Activated CD8-positive, alpha-beta memory T cell treated with anti-CD3 and anti-CD28 coated beads for 48 hours (primary cell): ENCODE results near the gene RFPL1.
"Not testable (repeated sequence)": the region's sequence is repeated elsewhere in the genome, so short reads cannot be mapped to it uniquely, and the experiment has no call there.

Experiments used
- DNase-seq, 3 experiments: peaks; one replicate each; pipeline ENCODE4 v3.0.0-alpha.2; 2020; ENCODE audit warnings: low read depth in 2 of 3, low spot score in 2 of 3

Gene RFPL1

DNA sequence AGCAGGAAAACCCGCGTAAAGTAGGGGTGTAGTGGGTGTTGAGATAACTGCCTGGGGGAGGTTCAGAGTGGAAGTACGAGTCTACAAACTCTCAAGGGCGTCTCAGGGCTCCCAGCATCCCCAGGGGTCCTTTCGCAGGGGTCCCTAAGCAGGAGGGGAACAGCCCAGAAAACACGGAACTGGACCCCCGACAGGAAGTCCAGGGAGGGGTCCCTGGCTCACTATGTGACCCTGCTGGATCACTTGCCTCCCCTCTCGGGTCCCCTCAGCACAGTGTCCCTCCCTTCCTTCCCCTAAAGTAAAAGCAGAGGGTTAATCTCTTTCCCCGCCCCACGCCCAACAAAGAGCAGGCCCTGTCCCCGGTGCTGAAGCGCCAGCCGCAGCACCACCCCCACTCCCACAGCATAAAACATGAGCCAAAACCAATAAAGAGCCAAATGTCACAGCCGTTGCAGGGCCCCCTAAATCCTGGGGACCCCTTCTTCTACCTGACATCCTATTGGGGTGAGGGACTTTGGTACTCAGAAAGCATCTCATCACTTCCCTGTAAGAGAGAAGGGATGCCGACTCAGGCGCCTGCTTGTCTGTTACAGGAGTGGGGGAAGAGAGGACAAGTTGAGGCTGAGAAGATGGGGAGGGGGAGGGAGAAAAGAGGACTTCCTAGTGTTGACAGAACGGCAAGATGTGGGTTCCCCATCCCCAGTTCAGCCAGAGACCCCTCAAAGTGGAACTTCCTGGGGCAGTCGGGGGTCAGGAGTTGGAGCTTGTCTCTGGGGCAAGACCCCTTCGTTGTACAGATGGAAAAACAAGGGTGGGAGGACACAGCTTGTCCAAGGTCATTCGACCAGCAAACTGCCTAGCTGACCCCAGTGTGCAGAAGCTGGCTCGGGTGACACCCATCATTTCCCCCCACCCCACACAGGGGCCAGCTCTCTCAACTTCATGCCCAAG lies 40.2 kb downstream of the RFPL1 start:
- no peak for DNase-seq

GRCh38 chr22:29479417-29480261 lies 41.3 kb downstream of the RFPL1 start, which contains the start of gene NEFH:
TSS of gene NEFH (plus strand) at chr22:29480218. CDS start at chr22:29480263, 45 bp downstream.
- no peak for DNase-seq

DNA sequence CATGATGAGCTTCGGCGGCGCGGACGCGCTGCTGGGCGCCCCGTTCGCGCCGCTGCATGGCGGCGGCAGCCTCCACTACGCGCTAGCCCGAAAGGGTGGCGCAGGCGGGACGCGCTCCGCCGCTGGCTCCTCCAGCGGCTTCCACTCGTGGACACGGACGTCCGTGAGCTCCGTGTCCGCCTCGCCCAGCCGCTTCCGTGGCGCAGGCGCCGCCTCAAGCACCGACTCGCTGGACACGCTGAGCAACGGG lies 41.8 kb downstream of the RFPL1 start:
- DNase-seq, result no peak

GRCh38 chr22:29480512-29481264 lies 42.3 kb downstream of the RFPL1 start:
- peak in 1 of 3 experiments; percentile 27 for DNase-seq

DNA sequence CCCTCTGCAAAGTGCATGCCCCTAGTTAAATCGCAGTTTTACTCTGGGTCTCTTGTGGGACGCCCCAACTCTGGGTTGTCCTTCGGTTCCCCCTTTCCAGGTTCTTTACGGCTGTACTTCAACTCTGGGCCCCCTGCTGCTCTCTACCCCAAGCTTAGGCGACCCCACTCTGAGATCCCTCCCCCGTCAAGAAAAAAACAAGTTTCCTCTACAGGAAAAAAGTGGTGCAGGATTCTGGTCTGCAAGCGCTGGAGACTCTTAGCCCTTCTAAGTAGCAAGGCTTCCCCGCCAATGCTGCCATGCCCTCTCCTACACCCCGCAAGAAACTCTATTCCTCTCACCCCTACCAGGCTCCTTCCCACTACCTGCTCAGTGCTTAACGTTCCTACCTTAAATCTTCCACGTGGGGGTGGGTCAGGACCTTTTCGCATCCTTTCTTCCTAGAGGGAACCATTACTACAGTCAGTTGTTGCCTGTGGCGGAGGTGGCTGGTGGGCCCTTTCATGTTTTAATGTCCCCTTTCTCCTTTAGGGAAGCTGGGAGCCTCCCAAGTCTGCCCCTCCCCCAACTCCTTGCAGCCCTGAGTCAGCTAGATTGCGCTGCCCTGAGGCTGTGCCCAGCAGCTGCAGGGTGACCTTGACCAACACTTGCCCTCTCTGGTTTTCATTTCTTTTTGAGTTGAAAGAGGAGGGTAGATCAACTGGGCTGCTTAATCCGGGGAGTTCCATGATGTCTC lies 43.0 kb downstream of the RFPL1 start:
- DNase-seq, result no peak

DNA sequence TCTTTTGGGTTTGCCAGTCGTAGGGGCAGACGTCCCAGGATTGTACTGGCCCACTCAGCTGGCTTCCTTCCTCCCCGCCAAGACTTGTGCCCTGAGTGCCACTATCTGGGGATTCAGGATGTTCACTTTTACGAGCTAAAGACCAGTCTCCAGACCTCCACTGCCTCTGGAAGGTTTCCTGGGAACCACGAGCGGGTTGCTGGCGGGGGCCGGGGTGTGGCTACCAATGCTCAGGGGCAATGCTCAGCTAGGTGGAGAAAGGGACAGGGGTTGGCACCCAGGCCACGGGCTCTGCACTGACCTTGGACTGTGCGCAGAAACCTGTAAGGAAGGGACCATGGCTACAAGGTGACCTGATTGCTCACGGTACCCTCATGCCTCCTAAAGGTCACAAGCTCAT lies 43.9 kb downstream of the RFPL1 start:
- DNase-seq, result no peak

GRCh38 chr22:29482726-29483125 lies 44.3 kb downstream of the RFPL1 start:
- no peak for DNase-seq

DNA sequence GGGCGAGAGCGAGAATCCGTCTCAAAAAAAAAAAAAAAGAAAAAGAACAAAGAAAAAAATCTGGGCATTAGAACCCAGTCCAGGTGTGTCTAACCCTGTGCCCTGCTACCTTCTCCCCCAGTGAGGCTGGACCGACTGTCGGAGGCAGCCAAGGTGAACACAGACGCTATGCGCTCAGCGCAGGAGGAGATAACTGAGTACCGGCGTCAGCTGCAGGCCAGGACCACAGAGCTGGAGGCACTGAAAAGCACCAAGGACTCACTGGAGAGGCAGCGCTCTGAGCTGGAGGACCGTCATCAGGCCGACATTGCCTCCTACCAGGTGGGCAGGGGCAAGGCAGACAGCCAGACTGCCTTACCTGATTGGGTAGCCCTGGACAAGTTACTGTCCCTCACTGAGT lies 44.9 kb downstream of the RFPL1 start:
- DNase-seq, result no peak

DNA sequence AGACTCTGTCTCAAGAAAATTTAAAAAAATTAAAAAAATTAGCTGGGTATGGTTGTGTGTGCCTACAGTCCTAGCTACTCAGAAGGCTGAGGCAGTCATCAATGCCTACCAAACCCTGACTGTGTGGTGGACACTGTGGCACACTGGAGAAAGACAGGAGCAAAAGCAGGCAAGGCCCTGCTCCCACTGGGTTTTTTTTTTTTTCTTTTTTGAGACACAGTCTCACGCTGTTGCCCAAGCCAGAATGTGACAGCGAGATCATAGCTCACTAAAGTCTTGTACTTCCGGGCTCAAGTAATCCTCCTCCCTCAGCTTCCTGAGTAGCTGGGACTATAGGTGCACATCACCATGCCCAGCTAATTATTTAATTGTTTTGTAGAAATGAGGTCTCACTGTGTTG lies 46.3 kb downstream of the RFPL1 start:
- no peak for DNase-seq

DNA sequence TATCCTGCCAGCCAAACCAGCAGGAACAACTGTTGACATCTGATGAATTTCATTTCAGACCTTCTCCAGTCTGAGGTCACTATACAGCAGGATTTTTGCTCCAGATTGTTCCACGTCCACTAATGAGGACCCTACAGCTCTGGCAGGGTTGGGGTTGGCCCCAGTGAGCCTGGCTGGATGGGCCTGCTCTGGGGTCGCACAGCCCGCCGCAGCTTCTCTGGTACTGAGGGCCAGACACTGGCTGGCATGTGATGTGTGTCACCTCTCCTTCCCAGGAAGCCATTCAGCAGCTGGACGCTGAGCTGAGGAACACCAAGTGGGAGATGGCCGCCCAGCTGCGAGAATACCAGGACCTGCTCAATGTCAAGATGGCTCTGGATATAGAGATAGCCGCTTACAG lies 47.1 kb downstream of the RFPL1 start:
- DNase-seq, result no peak

- DNase-seq, result no peak
Measured at GRCh38 chr22:29487426-29487986, 49.1 kb downstream of the RFPL1 start.

DNA sequence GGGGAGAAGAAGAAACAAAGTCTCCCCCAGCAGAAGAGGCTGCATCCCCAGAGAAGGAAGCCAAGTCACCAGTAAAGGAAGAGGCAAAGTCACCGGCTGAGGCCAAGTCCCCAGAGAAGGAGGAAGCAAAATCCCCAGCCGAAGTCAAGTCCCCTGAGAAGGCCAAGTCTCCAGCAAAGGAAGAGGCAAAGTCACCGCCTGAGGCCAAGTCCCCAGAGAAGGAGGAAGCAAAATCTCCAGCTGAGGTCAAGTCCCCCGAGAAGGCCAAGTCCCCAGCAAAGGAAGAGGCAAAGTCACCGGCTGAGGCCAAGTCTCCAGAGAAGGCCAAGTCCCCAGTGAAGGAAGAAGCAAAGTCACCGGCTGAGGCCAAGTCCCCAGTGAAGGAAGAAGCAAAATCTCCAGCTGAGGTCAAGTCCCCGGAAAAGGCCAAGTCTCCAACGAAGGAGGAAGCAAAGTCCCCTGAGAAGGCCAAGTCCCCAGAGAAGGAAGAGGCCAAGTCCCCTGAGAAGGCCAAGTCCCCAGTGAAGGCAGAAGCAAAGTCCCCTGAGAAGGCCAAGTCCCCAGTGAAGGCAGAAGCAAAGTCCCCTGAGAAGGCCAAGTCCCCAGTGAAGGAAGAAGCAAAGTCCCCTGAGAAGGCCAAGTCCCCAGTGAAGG lies 50.9 kb downstream of the RFPL1 start:
- not testable (repeated sequence) for DNase-seq

- no peak for DNase-seq
Measured at GRCh38 chr22:29491012-29491411, 52.6 kb downstream of the RFPL1 start.
